AML-193 (cell line): ENCODE data around the gene RIPOR3.
"Not testable (repeated sequence)": the region's sequence is repeated elsewhere in the genome, so short reads cannot be mapped to it uniquely, and the experiment has no call there.

ENCODE experiments used
- DNase-seq, 2 experiments: peaks; one replicate each; lab custom pipeline; 2025; lab: John Stamatoyannopoulos, UW

Gene RIPOR3

DNA sequence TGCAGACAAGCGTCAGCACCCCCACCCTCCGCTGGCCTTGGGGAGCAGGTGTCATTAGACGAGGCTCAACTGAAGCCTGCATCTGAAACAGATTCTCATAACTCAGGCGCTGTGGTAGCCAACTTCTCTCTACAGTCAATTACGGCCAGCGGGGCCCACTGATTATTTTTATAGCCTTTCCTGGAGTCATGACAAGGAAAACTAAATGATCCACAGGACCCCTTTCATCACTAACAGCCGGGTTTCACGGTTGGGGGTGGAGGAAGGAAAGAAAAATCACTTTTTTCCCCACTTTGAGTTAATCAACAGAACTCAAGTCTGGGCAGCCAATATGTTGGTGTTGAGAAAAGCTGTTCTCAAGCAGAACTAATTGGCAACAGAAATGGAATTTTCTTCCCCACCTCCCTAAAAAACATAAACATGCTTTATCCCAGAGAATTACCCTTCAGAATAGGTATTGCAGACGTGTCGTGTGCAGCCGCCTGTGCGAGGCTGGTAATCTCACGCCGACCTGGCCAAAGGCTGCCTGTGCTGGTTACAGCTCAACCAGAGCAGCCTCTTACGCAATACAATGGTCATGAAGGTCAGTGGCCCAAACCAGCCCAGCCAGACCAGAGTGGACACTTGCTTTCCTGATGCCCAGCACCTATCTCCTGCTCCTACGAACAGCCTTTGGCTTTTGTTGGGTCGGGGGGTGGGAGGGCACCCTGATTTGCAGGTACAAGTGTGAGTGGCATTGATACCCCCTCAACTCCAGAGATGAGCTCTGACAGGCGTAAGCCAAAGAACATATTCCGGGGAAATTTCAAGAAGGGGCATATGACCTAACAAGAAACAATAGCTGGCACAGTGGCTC is 11.0 kb downstream of the RIPOR3 start:
- DNase-seq, result no peak

DNA sequence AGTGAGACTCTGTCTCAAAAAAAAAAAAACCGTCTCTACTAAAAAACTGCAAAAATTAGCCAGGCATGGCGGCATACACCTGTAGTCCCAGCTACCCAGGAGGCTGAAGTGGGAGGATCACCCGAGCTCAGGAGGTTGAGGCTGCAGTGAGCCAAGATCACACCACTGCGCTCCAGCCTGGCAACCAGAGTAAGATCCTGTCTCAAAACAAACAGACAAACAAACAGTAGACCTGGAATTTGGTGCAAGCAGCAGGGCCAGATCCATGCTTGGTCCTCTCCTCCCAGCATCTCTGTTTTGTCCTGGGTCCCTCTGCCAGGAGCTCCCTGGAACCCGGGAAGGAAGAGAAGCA is 11.6 kb downstream of the RIPOR3 start:
- no peak for DNase-seq

GRCh38 chr20:50678169-50678898 is 13.0 kb downstream of the RIPOR3 start:
- no peak for DNase-seq

- no peak for DNase-seq
These were observed 14.5 kb downstream of the RIPOR3 start for GRCh38 chr20:50676858-50677257.

DNA sequence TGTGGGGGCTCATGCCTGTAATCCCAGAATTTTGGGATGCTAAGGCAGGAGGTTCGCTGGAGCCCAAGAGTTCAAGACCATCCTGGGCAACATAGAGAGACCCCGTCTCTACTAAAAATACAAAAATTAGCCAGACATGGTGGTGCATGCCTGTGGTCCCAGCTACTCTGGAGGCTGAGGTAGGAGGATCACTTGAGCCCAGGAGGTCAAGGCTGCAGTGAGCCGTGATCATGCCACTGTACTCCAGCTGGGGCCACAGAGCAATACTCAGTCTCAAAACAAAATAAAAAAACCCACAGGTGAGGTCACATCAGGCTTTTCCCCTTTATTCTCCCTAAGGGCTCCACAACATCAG is 15.0 kb downstream of the RIPOR3 start:
- DNase-seq, result not testable (repeated sequence)

- DNase-seq, result no peak
These were observed 15.5 kb downstream of the RIPOR3 start for GRCh38 chr20:50675671-50676376.

DNA sequence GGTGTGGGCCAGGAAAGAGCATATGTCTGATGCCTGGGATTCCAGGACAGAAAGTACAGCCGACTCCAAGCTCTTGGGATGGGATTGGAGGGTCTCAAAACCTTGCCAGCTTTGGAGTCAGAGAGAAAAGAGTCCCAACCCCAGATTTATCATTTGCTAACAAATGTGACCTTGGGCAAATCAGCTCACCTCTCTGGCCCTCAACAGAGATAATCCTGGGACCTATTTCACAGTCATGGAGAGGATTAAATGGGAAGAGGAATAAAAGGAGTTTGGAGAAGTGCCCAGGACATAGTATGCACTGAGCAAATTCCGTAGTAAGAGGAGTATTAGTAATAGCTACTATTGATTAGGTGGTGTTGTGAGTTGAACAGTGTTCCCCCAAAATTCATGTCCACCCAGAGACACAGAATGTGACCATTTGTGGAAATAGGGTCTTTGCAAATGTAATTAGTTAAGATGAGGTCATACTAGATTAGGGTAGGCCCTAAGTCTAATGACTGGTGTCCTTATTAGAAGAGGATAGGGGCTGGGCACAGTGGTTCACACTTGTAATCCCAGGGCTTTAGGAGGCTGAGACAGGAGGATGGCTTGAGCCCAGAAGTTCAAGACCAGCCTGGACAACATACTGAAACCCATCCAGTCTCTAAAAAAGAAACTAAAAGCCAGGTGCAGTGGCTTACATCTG is 17.1 kb downstream of the RIPOR3 start:
- no peak for DNase-seq

GRCh38 chr20:50673466-50674137 is 17.7 kb downstream of the RIPOR3 start:
- DNase-seq, result no peak

DNA sequence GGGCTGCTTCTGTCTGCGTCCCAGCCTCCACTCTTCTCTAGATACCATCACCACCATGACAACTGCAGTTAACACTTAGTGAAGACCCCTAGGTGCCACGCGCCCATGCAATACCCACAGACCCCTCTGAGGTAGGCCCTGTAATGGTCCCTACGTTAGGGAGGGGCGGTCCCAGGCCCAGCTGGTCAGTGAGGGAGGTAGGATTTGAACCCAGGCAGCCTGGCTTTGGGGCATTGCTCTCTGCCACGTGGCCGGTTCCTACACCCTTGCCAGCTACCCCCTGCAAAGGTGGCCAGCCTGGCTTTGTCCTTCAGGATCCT is 18.2 kb downstream of the RIPOR3 start:
- no peak for DNase-seq

DNA sequence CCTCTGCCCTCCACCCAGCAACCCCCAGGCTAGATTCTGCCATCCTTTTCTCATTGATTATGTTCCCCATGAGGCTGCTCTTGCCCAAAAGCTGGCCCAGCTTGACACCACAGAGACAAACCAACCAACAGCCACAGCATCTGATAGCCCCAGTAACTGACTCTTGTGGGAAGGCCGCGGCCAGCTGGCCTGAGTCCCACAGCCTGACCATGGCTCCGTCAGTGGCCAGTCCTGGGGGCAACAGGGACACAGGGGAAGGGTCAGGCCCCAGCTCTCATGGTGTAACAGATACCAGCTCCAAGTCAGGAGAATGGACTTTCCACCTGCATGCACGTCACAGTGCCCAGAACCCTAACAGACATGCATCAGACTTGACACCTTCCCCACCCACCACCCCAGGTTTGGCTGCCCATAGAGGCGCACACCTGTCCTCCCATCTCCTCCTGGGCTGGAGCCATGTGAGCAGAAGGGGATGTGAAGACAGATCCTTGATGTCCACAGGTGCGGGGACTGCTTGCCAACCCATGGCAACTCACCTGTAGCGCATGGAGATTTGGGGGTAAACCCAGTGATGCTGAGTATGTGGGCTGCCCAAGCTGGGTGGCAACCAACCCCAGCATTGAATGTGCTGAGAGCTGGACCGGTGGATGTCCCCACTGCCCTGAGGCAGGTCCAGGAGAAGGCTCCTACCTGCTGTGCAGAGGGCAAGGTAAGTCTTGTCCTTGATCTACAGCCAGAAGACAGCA is 18.8 kb downstream of the RIPOR3 start:
- no peak for DNase-seq

DNA sequence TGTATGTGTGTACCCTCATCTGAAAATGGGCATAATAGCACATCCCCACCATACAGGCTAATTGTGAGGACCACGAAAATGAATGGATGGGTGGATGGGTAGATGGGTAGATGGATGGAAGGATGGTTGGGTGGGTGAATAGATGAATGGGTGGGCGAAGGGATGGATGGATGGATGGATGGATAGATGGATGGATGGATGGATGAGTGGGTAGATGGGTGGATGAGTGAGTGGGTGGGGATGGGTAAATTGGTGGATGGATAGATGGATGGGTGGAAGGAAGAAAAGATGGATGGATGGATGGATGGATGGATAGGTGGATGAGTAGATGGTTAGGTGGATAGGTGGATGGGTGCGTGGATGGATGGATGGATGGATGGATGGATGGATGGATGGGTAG is 19.7 kb downstream of the RIPOR3 start:
- DNase-seq, result no peak

GRCh38 chr20:50671010-50671409 is 20.3 kb downstream of the RIPOR3 start:
- not testable (repeated sequence) for DNase-seq

GRCh38 chr20:50670126-50670862 is 21.0 kb downstream of the RIPOR3 start:
- no peak for DNase-seq

GRCh38 chr20:50668798-50669197 is 22.5 kb downstream of the RIPOR3 start:
- no peak for DNase-seq

DNA sequence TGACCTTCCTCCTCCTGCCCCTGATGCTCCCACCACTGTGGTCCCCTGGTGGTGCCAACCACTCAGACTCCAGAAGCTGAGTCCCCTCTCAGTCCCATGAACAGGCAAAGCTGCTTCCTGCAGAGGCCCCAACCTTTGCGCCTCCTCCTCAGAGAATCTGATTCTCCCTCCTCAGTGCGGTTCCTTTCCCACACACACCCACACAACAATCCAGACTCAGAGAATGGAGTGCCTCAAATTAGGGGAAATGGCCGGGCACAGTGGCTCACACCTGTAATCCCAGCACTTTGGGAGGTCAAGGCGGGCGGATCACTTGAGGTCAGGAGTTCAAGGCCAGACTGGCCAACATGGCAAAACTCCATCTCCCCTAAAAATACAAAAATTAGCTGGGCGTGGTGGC is 23.0 kb downstream of the RIPOR3 start:
- DNase-seq, result no peak

- DNase-seq, result no peak
These were observed 24.5 kb downstream of the RIPOR3 start for GRCh38 chr20:50666709-50667298.

DNA sequence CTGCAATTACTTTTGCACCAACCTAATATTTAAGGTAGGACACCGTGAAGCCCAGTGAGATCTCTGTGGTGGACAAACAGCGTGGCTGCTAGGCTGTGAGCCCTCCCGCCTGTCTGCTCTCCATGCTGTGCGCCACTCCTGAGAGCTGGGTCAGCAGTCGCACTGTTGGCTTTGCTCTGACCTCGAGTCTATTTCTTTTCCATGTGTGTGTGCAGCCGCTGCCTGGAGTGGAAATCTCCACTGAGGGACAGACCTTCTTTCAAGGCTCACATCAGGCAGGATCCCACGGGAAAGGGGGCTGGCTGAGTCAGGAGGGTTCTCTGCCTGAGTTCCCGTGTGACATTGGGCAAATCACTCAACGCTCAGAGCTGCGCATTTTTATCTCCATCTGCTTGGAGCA is 27.1 kb downstream of the RIPOR3 start:
- DNase-seq, result no peak

GRCh38 chr20:50663095-50663821 is 28.1 kb downstream of the RIPOR3 start:
- DNase-seq, result peak; percentile 2 to 22

DNA sequence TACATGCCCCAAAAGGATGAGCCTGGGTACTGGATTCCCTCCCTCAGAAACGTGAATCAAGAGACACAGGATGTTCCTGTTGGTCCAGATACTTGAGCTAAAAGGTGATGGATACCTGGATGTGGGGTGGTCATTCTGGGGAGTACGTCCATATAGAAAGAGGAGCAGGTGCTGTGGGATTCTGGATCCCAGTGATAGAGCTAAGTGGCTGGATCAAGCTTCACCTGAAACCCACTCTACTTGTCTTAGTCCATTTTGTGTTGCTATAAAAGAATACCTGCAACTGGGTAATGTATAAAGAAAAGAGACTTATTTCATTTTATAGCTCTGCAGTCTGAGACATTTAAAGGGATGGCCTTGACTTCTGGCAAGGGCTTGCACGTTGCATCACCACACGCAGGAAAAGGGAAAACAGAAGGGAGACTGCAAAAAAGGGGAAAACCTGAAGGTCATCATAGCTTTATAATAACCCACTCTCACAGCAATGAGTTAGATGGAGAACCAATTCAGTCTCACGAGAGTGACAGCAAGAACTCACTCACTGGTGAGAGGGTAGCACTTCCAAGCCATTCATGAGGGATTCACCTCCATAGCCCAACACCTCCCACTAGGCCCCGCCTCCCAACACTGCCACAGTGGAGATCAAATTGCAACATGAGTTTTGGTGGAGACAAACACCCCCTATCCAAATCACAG is 31.2 kb downstream of the RIPOR3 start:
- DNase-seq, result no peak
